ENCODE measurements around the gene DBN1. TPM values are rescaled to one million over a fixed set of nuclear protein-coding genes. Genes with fewer than 3 reads are reported as not detected.

Gene DBN1
- total and polyA plus RNA-seq, 2 of the 8 experiments (the other 6 are each of a cell fraction or from before 2014, with no cell fraction given) = 168 to 333 TPM

DNA sequence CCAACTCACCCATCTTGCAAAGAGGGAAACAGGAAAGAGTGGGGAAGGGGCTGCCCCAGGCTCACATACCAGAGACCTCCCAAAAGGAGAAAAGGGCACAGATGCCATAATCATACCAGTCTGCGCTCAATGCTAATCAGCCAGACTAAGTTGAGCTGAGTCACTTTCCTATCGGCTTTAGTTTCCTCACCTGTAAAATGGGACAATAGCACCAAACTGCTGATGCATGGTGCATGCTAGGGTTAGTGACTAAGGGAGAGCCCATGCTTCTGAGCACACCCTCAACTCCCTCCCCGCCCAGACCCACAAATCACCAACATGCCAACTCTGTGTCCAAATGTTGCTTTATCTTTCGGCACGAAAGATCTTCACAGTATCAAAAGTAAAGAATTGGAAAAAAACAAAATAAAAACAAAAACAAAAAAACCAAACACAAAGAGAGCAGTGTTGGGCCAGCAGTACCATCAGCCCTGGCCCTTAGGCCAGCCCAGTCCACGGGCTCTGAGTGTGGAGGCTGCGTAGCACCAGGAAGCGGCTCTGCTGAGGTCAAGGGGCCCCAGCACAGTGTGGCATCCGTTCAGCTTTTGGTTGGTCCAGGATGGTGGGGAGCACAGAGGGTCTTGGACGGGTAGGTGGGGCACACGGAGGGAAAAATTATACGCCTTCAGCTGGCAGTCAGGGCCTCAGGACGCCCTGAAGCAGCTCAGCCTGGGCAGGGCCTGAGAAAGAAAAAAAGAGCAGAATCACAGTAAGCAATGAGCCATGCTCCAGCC lies 46.2 kb upstream of the DBN1 start (continued):
- no peak for TF ChIP-seq GTF2F1 (IDR thresholded peaks at IDR 0.05; ENCODE audit: borderline replicate concordance, low read depth, low read length)
- no peak for TF ChIP-seq SIX5 (IDR thresholded peaks at IDR 0.05; ENCODE audit: low read depth, low read length)
